HG03280 (cell line): ENCODE data around the gene ESPNL.
"Not testable (repeated sequence)": the region's sequence is repeated elsewhere in the genome, so short reads cannot be mapped to it uniquely, and the experiment has no call there.

Experiments used
- ATAC-seq: cut with Tn5 transposase; IDR thresholded peaks from one replicate; pipeline ENCODE4 v1.9.1; 2021; ENCODE audit warnings: mild to moderate bottlenecking, moderate library complexity; ENCODE audit not compliant: unreplicated experiment

ESPNL gene

GRCh38 chr2:238100049-238100820 lies at the start of gene ESPNL:
TSS of gene ESPNL (plus strand) at chr2:238100340. CDS start at chr2:238100420, 80 bp downstream.
- ATAC-seq = no peak

GRCh38 chr2:238053191-238053776 lies 46.9 kb upstream of the ESPNL start:
- ATAC-seq = no peak

- no peak for ATAC-seq
Measured at GRCh38 chr2:238055841-238056240, 44.3 kb upstream of the ESPNL start.

DNA sequence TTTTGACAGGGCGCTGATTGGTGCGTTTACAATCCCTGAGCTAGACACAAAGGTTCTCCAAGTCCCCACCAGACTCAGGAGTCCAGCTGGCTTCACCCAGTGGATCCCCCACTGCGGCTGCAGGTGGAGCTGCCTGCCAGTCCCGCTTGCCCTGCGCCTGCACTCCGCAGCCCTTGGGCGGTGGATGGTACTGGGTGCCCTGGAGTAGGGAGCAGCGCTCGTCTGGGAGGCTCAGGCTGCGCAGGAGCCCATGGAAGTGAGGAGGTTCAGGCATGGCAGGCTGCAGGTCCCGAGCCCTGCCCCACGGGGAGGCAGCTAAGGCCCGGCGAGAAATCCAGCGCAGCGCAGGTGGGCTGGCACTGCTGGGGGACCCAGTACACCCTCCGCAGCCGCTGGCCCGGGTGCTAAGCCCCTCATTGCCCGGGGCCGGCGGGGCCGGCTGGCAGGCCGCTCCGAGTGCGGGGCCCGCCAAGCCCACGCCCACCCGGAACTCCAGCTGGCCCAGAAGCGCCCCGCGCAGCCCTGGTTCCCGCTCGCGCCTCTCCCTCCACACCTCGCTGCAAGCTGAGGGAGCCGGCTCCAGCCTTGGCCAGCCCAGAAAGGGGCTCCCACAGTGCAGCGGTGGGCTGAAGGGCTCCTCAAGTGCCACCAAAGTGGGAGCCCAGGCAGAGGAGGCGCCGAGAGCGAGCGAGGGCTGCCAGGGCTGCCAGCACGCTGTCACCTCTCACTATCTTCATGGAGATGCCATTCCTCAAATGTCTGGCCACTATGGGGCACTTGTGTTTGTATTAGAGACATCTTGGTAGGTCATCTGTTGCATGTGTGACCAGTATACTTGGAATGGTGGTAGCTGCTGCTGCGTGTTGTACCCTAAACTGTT lies 42.2 kb upstream of the ESPNL start:
- not testable (repeated sequence) for ATAC-seq

- no peak for ATAC-seq
Measured at GRCh38 chr2:238059505-238059904, 40.6 kb upstream of the ESPNL start.

DNA sequence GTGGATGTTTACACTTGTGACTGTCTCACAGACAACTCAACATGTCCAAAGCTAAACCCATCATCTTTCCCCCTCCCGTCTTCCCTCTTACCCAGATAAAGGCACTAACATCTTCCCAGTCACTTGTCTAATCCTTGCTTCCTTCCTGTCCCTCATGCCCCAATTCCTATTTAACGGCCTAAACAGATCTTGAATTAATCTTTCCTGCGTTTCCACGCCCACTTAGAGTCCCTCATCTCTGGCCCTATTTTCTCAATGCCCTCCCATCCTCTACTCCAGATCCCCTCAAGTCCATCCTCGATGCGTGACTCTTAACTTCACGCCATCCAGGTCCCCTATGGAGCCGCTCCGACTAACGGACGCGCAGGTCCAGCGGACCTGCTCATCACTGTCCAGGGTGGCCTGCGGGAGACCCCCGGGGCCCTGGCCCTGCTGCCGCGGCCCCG lies 40.0 kb upstream of the ESPNL start:
- ATAC-seq = no peak

DNA sequence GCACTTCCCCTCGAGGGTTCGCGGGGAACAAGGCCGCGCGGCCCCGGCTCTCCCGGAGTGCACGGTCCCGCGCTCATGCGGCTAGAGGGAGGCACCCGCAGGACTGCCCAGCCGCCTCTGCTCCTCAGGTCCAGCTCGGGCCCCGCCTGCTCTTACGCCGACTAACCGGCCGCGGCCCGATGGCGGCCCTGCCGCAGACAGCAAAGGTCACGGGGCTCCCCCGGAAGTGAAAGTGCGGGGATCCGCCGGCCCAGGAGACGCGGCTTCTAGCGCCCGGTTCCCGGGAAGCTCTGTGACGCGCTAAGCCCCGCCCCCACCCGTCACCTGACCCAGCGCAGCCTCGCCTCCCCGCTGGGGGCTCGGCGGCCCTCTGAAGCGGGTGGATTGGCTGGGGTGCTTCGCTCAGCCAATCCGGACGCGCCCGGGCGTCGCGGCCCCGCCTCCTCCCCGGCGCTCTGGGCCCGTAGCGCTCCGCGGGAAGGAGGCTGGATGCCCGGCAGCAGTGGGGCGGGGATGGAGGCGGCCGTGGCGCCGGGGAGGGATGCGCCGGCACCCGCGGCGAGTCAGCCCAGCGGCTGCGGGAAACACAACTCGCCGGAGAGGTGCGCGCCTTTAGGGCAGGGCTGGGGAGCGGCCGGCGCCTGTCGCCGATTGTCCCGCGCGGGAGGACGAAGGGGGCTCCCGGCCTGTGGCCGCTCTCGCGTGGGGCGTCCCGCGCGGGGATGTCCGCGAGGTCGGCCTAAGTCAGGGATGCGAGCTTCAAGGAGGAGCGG lies 39.4 kb upstream of the ESPNL start, which contains the start of gene SCLY:
SCLY (plus strand) TSS at position 460 of the 773 bp plus-strand sequence; CDS start at position 514, 54 bp downstream.
- peak; percentile 96 for ATAC-seq

DNA sequence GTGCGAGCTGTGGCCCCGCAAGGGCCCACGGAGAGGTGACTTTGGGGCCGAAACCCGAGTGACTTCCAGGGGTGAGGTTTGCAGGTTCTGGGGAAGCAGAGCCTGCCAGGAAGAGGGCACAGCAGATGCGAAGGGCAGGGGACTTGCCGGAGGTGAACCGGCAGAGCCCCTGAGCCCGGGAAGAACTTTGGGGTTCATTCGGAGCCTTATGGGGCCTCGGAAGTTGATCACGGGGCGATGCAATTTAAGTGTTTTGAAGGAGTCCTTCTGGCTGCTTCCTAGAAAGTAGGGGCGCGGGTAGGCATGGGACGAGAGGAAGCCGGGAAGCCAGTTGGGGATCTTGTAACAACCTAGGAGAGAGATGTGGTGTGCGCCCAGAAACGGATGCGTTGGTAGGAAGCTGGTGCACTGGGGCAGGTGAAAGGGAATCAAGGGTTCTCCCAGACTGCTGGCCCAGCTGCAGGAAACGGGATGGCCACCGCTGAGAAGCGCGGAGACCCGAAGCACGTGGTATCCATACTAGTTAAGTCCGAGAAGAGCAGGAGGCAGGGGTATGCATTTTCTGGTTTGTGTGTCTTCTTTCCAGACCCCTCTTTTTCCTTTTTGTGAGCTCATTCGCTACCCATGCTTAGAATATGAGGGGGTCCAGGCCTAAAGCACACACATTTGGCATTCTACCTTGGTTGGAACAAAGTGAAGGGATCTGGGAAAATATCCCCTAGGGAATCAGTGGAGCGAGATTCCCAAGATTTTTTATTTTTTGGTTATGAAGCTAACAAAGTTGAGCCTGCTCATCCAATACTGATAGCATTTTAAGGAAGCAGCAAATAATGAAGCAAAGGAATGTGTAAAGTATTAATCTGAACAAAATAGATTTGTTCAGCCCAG lies 38.6 kb upstream of the ESPNL start:
- ATAC-seq = peak; percentile 16

DNA sequence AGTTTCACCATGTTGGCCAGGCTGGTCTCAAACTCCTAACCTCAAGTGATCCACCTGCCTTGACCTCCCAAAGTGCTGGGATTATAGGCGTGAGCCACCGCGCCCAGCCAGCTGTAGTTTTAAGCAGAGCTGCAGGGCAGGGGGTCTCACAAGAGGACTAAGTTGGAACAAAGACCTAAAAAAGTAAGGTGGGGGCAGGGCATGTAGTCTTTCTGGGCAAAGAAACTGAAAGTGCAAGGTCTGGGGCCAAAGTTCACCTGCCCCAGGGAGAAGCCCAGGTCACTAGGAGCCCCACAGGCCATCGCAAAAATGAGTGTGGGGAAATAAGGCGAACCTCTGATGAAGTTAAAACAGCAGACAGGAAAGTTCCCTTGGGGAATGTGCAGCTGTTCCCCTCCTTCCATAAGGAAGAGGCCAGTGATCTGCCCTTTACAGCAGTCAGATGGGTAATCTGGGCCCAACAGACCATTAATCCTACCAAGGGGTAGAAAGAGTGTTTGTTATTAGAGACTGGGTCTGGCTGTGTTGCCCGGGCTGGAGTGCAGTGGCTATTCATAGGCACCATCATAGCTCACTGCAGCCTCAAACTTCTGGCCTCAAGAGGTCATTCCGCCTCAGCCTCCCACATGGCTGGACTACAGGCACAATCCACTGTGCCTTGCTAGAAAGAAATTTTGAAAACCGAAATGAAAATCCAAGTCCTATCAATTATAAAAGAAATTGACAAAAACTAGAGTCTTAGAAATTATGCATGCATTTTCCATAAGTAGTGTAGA lies 36.5 kb upstream of the ESPNL start:
- ATAC-seq = no peak

GRCh38 chr2:238064376-238064775 lies 35.8 kb upstream of the ESPNL start:
- ATAC-seq = no peak

GRCh38 chr2:238065071-238065846 lies 34.9 kb upstream of the ESPNL start:
- no peak for ATAC-seq

- no peak for ATAC-seq
Measured at GRCh38 chr2:238066218-238066617, 33.9 kb upstream of the ESPNL start.

- ATAC-seq = not testable (repeated sequence)
Measured at GRCh38 chr2:238066718-238067117, 33.4 kb upstream of the ESPNL start.

GRCh38 chr2:238067939-238068338 lies 32.2 kb upstream of the ESPNL start:
- no peak for ATAC-seq

GRCh38 chr2:238069021-238069709 lies 31.0 kb upstream of the ESPNL start:
- ATAC-seq = no peak

DNA sequence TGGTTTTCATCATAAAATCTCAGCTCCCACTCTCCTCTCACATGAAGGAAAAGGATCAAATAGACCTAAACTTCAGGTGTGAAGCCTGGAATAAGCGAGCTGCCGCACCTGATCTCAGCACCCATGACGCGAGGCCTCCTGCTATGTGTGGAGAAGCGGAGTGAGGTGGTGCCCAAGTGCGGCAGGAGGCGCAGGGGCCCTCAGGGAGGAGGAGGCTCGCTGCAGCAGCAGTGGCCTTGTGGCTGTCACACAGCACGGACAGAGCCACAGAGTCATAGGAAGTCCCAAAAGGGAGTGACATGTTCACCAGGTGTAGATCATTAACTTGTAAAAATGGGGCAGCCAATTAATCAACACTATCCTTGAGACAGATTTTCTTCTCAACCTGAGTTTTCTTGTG lies 30.3 kb upstream of the ESPNL start:
- no peak for ATAC-seq

- ATAC-seq = no peak
Measured at GRCh38 chr2:238075397-238075796, 24.7 kb upstream of the ESPNL start.
